Measurements from ENCODE around the gene PLCB4.

DNA sequence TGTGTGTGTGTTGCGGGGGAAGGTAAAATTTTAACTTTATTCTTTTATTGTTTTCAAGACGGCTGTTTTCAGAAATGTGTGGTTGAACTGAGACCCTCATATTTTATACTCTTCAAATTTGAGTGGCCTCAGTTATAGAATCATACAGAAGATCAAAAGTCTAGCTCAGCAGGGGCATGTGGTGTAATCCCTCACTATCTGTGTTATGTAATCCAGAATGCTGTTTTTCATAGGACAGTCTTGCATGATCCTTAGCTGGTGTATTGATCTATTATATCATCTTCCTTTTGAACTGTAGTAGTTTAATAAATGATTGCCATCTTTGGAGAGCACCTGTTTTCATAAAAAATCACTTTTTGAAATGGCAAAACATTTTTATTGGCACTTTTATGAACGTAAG is 1.4 kb downstream of the PLCB4 start:
- TF ChIP-seq POLR2AphosphoS5 (IDR thresholded peaks at IDR 0.05; ENCODE audit: borderline replicate concordance, low read depth, low read length) (no peak), EZH2 (IDR thresholded peaks at IDR 0.05) (no peak), FOXP2 (optimal IDR thresholded peaks at IDR 0.05; ENCODE audit: control extremely low read depth, extremely low read length, insufficient read depth) (no peak)
